Astrocyte (in vitro differentiated cells and primary cell): ENCODE results near the gene PTPRD.

ENCODE experiments used
- EZH2 ChIP-seq: IDR thresholded peaks from 2 replicates; pipeline ENCODE4 v1.6.1; 2012; ENCODE audit warnings: mild to moderate bottlenecking, low read length, inconsistent platforms; ENCODE audit not compliant: insufficient read depth
- TF ChIP-seq, protein P1 (sequence below): IDR thresholded peaks from 2 replicates; pipeline ENCODE4 v1.5.1; 2011; ENCODE audit warnings: low read depth, mild to moderate bottlenecking, inconsistent platforms, low read length, moderate library complexity; ENCODE audit not compliant: insufficient read depth

DNA sequence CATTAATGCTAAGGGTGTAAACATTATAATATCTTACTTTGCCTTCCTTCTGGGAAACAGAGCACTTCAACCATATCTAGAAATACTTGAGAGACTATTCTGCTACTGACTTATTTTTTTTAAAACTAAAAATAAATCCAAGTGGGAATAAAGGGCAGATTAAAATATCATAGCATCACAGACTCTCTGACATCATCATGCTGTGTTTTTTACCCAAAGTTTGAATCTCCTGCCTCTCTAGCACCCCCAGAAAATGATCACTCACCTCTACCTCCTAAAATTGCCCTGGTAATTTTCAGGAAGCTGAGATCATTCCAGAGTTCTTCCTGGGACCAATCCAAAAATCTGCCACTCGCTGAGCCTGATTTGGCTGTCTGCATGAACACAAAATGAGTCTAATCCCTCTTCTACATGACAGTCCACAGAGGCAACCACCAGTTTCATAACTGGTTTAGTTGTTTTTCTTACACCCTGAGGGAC, 1999.4 kb downstream of the PTPRD start:
- TF ChIP-seq, protein P1, sequence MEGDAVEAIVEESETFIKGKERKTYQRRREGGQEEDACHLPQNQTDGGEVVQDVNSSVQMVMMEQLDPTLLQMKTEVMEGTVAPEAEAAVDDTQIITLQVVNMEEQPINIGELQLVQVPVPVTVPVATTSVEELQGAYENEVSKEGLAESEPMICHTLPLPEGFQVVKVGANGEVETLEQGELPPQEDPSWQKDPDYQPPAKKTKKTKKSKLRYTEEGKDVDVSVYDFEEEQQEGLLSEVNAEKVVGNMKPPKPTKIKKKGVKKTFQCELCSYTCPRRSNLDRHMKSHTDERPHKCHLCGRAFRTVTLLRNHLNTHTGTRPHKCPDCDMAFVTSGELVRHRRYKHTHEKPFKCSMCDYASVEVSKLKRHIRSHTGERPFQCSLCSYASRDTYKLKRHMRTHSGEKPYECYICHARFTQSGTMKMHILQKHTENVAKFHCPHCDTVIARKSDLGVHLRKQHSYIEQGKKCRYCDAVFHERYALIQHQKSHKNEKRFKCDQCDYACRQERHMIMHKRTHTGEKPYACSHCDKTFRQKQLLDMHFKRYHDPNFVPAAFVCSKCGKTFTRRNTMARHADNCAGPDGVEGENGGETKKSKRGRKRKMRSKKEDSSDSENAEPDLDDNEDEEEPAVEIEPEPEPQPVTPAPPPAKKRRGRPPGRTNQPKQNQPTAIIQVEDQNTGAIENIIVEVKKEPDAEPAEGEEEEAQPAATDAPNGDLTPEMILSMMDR, result no peak
- TF ChIP-seq EZH2, result no peak
